Measurements from ENCODE around the gene CFAP99. TPM values are rescaled to one million over a fixed set of nuclear protein-coding genes. Genes with fewer than 3 reads are reported as not detected.

CFAP99 gene
- total and polyA plus RNA-seq, 2 of the 8 experiments (the other 6 are each of a cell fraction or from before 2014, with no cell fraction given), result not detected

DNA sequence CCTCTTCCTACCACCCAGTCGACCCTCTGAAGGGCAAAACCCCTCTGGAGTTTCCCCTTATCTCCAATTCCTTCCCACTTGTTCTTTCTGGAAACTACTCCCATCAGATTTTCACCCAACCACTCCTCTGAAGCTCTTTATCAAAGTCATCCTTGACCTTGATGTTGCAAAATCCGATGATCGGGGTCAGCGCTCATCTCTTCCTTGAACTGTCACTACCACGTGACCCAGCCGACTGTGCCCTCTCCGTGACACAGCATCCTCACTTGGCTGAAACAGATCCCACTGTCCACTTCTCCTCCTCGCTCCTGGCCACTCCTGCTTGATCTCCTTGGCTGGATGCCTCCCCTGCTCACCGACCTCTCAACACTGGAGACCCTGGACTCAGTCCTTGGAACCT, 1.1 kb downstream of the CFAP99 start:
- Histone ChIP-seq H3K4me1 (replicated peaks in 1 of 4; ENCODE audit: control insufficient read depth in 3 of 4, insufficient read depth in 4 of 4, low read length in 3 of 4) (peaks cover 2 to 27% (median 16%) of the 10 kb centered on the region in 4 experiments), H2BK12ac (ENCODE audit: low read depth, low read length) (no peak overlapping the region), H3K14ac (ENCODE audit: insufficient read length) (no peak overlapping the region), H4K91ac (replicated peaks; ENCODE audit: insufficient read length, low read length) (no peak overlapping the region), H3K9ac (replicated peaks in 1 of 4; ENCODE audit: extremely low read depth in 1 of 4, low read depth in 3 of 4, low read length in 3 of 4) (no peak overlapping the region), H2BK120ac (replicated peaks; ENCODE audit: low read depth, low read length) (no peak overlapping the region), H4K8ac (ENCODE audit: extremely low read depth, insufficient read depth, low read length) (no peak overlapping the region), H2BK20ac (ENCODE audit: low read length) (no peak overlapping the region), H3K79me1 (ENCODE audit: low read depth, low read length) (no peaks in the 10 kb centered on the region), H3K9me3 (ENCODE audit: insufficient read depth in 2 of 2, low read depth in 1 of 2, low read length in 1 of 2) (no peaks in the 10 kb centered on the region), H3K23ac (ENCODE audit: insufficient read length) (no peak overlapping the region), H2BK5ac (ENCODE audit: low read depth, low read length) (no peak overlapping the region), H4K20me1 (replicated peaks in 1 of 2; ENCODE audit: control insufficient read depth in 1 of 2, insufficient read depth in 2 of 2, low read length in 2 of 2) (peaks cover 2 to 9% of the 10 kb centered on the region in 2 experiments), H2AK5ac (ENCODE audit: low read depth, low read length) (no peak overlapping the region), H3K4me2 (ENCODE audit: insufficient read depth in 1 of 2, low read depth in 2 of 2, low read length in 2 of 2) (peak overlapping the region in 1 of 2 experiments; percentile 80; a peak in 1 of 4 replicates), H3K27ac (ENCODE audit: low read depth, low read length) (no peak overlapping the region), H3K18ac (ENCODE audit: extremely low read depth, low read length) (no peak overlapping the region), H3K36me3 (ENCODE audit: control insufficient read depth in 2 of 4, insufficient read depth in 4 of 4, low read length in 3 of 4) (no peaks in the 10 kb centered on the region), H3K56ac (replicated peaks; ENCODE audit: insufficient read length, low read depth, low read length) (no peak overlapping the region), H3K23me2 (ENCODE audit: low read depth, low read length) (peaks cover 19% of the 10 kb centered on the region; the same call in 1 of the 2 replicates), H3K4ac (replicated peaks; ENCODE audit: insufficient read length, low read depth, low read length) (no peak overlapping the region), H3K27me3 (replicated peaks in 1 of 4; ENCODE audit: control insufficient read depth in 3 of 4, extremely low read depth in 1 of 4, insufficient read depth in 3 of 4, low read length in 3 of 4) (peaks cover 36 to 59% (median 53%) of the 10 kb centered on the region in 4 experiments), H3K4me3 (ENCODE audit: extremely low read depth in 1 of 4, insufficient read depth in 2 of 4, low read depth in 3 of 4, low read length in 4 of 4) (no peak overlapping the region), H4K5ac (ENCODE audit: insufficient read length, low read depth, low read length) (no peak overlapping the region), H3K79me2 (ENCODE audit: control insufficient read depth in 1 of 2, insufficient read depth in 2 of 2, low read length in 2 of 2) (no peaks in the 10 kb centered on the region), H2AFZ (ENCODE audit: low read length) (no peak overlapping the region), H2BK15ac (ENCODE audit: low read length) (no peak overlapping the region)
- ChIA-PET CTCF (ENCODE audit: partially characterized antibody) (interaction anchor here (1.1 to 1.5 kb wide), 3 partner anchors 9 to 27 kb away, joined by 3 to 6 read pairs (median 4); no protein-coding TSS in a partner anchor), POLR2A (ENCODE audit: partially characterized antibody) (interaction anchor here (1.1 to 1.6 kb wide), 2 partner anchors 11 to 17 kb away, joined by 3 to 5 read pairs; no protein-coding TSS in a partner anchor)
- WGBS, 2 experiments (ENCODE audit: extremely low coverage in 1 of 2, insufficient coverage in 1 of 2, insufficient read length in 1 of 2, insufficient replicate concordance in 2 of 2, low coverage in 1 of 2, low lambda C conversion rate in 2 of 2, missing lambda C conversion rate in 1 of 2), result 71% methylated on average over 9 of the region's 9 CpGs; no CpG with 5 or more reads in 1 of the 2 experiments
- FAIRE-seq (no peak), DNase-seq (ENCODE audit: low read depth in 1 of 2, low spot score in 2 of 2) (no peak)
- TF ChIP-seq EGR1 (IDR thresholded peaks at IDR 0.05; ENCODE audit: borderline replicate concordance, low read depth, low read length), result no peak
- TF ChIP-seq SIRT6 (IDR thresholded peaks at IDR 0.05; ENCODE audit: low read length), result no peak
- TF ChIP-seq HDAC2 (IDR thresholded peaks at IDR 0.05; ENCODE audit: borderline replicate concordance in 1 of 2, low read depth in 2 of 2, low read length in 2 of 2), result no peak
- TF ChIP-seq BACH1 (IDR thresholded peaks at IDR 0.05; ENCODE audit: low read length), result no peak
- no peak for TF ChIP-seq SP1 (IDR thresholded peaks at IDR 0.05; ENCODE audit: low read depth, low read length)
- TF ChIP-seq, protein P1, sequence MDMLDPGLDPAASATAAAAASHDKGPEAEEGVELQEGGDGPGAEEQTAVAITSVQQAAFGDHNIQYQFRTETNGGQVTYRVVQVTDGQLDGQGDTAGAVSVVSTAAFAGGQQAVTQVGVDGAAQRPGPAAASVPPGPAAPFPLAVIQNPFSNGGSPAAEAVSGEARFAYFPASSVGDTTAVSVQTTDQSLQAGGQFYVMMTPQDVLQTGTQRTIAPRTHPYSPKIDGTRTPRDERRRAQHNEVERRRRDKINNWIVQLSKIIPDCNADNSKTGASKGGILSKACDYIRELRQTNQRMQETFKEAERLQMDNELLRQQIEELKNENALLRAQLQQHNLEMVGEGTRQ (IDR thresholded peaks at IDR 0.05; ENCODE audit: low read length), result no peak
- TF ChIP-seq CBX8 (IDR thresholded peaks at IDR 0.05; ENCODE audit: borderline replicate concordance, low read depth, low read length), result no peak

Measured in H1 (cell line).